CD4-positive, alpha-beta T cell treated with Interleukin-6 for 4 hours (primary cell): ENCODE data around the gene UBD.

Source experiments
- DNase-seq: peaks from one replicate; pipeline ENCODE4 v3.0.0-alpha.2; 2020; ENCODE audit warnings: mixed read lengths

Gene UBD

GRCh38 chr6:29558439-29559079 lies 973 bp downstream of the UBD start:
- no peak for DNase-seq

GRCh38 chr6:29557320-29557719 lies 2.2 kb downstream of the UBD start:
- DNase-seq, result no peak

GRCh38 chr6:29554764-29555163 lies 4.8 kb downstream of the UBD start:
- DNase-seq, result no peak

GRCh38 chr6:29553268-29554057 lies 6.1 kb downstream of the UBD start:
- peak; percentile 27 for DNase-seq

GRCh38 chr6:29552512-29553051 lies 7.0 kb downstream of the UBD start:
- no peak for DNase-seq

GRCh38 chr6:29547573-29547972 lies 12.0 kb downstream of the UBD start:
- DNase-seq, result no peak

- DNase-seq, result no peak
Observed at GRCh38 chr6:29537714-29538403, 21.7 kb downstream of the UBD start.

- DNase-seq, result no peak
Observed at GRCh38 chr6:29532320-29532951, 27.1 kb downstream of the UBD start.

GRCh38 chr6:29531668-29532067 lies 27.9 kb downstream of the UBD start:
- no peak for DNase-seq

GRCh38 chr6:29530671-29531310 lies 28.7 kb downstream of the UBD start:
- no peak for DNase-seq

- no peak for DNase-seq
Observed at GRCh38 chr6:29529956-29530355, 29.6 kb downstream of the UBD start.

- no peak for DNase-seq
Observed at GRCh38 chr6:29528988-29529560, 30.5 kb downstream of the UBD start.

GRCh38 chr6:29528300-29528931 lies 31.1 kb downstream of the UBD start:
- no peak for DNase-seq

GRCh38 chr6:29527564-29527963 lies 32.0 kb downstream of the UBD start:
- DNase-seq, result no peak

GRCh38 chr6:29527126-29527525 lies 32.4 kb downstream of the UBD start:
- no peak for DNase-seq

- DNase-seq, result no peak
Observed at GRCh38 chr6:29525311-29525639, 34.3 kb downstream of the UBD start.

- no peak for DNase-seq
Observed at GRCh38 chr6:29524444-29525310, 34.9 kb downstream of the UBD start.

- no peak for DNase-seq
Observed at GRCh38 chr6:29524044-29524443, 35.5 kb downstream of the UBD start.

GRCh38 chr6:29522227-29522626 lies 37.3 kb downstream of the UBD start:
- DNase-seq, result no peak

GRCh38 chr6:29521006-29521680 lies 38.4 kb downstream of the UBD start:
- no peak for DNase-seq
